Measurements from ENCODE around the gene GALNT17.

GRCh38 chr7:71261066-71261465, 129.1 kb downstream of the GALNT17 start:
- TF ChIP-seq CTCF (conservative IDR thresholded peaks at IDR 0.05; ENCODE audit: low read length) (no peak), EZH2phosphoT487 (IDR thresholded peaks at IDR 0.05; ENCODE audit: borderline replicate concordance) (no peak)

Data from Loucy (cell line).